HG03571 (cell line): ENCODE measurements around the gene HDAC10.

Experiments
- ATAC-seq: cut with Tn5 transposase; IDR thresholded peaks from one replicate; pipeline ENCODE4 v1.9.1; 2021; ENCODE audit not compliant: unreplicated experiment

The HDAC10 gene

GRCh38 chr22:50242406-50242949 is 8.6 kb downstream of the HDAC10 start:
- no peak for ATAC-seq

- no peak for ATAC-seq
Observed at GRCh38 chr22:50238755-50239154, 12.3 kb downstream of the HDAC10 start.

GRCh38 chr22:50236731-50237409 is 14.2 kb downstream of the HDAC10 start:
- no peak for ATAC-seq

- no peak for ATAC-seq
Observed at GRCh38 chr22:50233223-50233622, 17.8 kb downstream of the HDAC10 start.

- no peak for ATAC-seq
Observed at GRCh38 chr22:50232481-50233151, 18.4 kb downstream of the HDAC10 start.

GRCh38 chr22:50229370-50229769 is 21.7 kb downstream of the HDAC10 start:
- ATAC-seq = no peak

GRCh38 chr22:50228366-50228765 is 22.7 kb downstream of the HDAC10 start:
- ATAC-seq = no peak

GRCh38 chr22:50227579-50228215 is 23.4 kb downstream of the HDAC10 start:
- ATAC-seq = no peak

GRCh38 chr22:50226875-50227165 is 24.2 kb downstream of the HDAC10 start:
- no peak for ATAC-seq

GRCh38 chr22:50226063-50226874 is 24.8 kb downstream of the HDAC10 start:
- ATAC-seq = no peak

- no peak for ATAC-seq
Observed at GRCh38 chr22:50225200-50225969, 25.7 kb downstream of the HDAC10 start.

- ATAC-seq = no peak
Observed at GRCh38 chr22:50224071-50224470, 27.0 kb downstream of the HDAC10 start.

GRCh38 chr22:50222508-50222907 is 28.6 kb downstream of the HDAC10 start:
- ATAC-seq = no peak

GRCh38 chr22:50221410-50222300 is 29.4 kb downstream of the HDAC10 start:
- ATAC-seq = no peak

GRCh38 chr22:50220603-50221409 is 30.3 kb downstream of the HDAC10 start:
- no peak for ATAC-seq

- no peak for ATAC-seq
Observed at GRCh38 chr22:50219800-50220602, 31.1 kb downstream of the HDAC10 start.

GRCh38 chr22:50218996-50219727 is 31.9 kb downstream of the HDAC10 start:
- ATAC-seq = no peak
